ENCODE data around the gene SRRM4.
"Not testable (repeated sequence)": the region's sequence is repeated elsewhere in the genome, so short reads cannot be mapped to it uniquely, and the experiment has no call there.

DNA sequence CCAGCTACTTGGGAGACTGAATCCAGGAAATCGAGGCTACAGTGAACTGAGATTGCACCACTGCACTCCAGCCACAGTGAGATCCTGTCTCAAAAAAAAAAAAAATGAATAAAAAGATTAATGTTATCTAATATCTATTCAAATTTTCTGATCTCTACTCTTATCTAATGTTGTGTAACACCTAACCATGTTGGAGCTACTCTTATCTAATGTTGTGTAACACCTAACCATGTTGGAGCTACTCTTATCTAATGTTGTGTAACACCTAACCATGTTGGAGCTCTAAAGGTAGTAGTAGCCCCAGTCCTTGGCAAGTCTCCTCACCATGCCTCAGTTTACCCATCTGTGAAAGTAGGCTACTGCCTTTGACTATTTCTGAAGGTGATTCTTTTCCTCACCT, 26.9 kb downstream of the SRRM4 start:
- TF ChIP-seq CTCF (IDR thresholded peaks at IDR 0.05; ENCODE audit: low read length); EZH2 (IDR thresholded peaks at IDR 0.05; ENCODE audit: borderline replicate concordance, low read length): not testable (repeated sequence)

All from OCI-LY1 (cell line).